Ovary (tissue), 3 donors: Measurements from ENCODE around the gene NR3C2.

Experiments used
- EP300 ChIP-seq: sonication (generic); formaldehyde crosslinking; IDR thresholded peaks from one replicate; pipeline ENCODE4 v1.6.1; 2017; ENCODE audit warnings: antibody characterized with exemption
- POLR2A ChIP-seq: fragments of 450-650 bp; IDR thresholded peaks from one replicate; pipeline ENCODE4 v1.6.1; 2017; ENCODE audit warnings: antibody characterized with exemption, mild to moderate bottlenecking, moderate library complexity
- TF ChIP-seq, protein P1 (sequence below), 3 donors: fragments of 450-650 bp in 2 of 3; fragments of 200-600 bp in 1 of 3; IDR thresholded peaks; one replicate each; pipeline versions ENCODE4 v1.5.1 to v1.8.0; 2016 to 2022; ENCODE audit warnings: antibody characterized with exemption in 3 of 3, mild to moderate bottlenecking in 1 of 3
- donor health status: DM: no; HTN: no; CAD: no.

DNA sequence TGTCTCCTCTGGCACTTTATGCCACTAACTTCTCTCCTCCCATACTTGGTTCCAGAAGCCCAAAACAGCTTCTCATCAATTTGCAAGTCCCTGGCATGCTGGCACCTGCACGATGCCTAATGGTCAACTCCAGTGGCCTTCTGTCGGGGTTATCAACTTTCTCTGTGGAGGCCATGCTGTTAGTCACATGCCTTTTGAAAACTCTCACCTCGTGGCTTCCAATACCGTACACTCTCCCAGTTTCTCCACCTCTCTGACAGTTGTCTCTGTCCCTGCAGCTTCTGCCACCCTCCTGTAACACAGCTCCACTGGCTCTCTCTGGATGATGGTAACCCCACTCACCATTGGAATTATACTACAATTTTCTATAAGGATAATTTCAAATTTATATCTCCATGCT is 324.0 kb downstream of the NR3C2 start:
- TF ChIP-seq, protein P1, sequence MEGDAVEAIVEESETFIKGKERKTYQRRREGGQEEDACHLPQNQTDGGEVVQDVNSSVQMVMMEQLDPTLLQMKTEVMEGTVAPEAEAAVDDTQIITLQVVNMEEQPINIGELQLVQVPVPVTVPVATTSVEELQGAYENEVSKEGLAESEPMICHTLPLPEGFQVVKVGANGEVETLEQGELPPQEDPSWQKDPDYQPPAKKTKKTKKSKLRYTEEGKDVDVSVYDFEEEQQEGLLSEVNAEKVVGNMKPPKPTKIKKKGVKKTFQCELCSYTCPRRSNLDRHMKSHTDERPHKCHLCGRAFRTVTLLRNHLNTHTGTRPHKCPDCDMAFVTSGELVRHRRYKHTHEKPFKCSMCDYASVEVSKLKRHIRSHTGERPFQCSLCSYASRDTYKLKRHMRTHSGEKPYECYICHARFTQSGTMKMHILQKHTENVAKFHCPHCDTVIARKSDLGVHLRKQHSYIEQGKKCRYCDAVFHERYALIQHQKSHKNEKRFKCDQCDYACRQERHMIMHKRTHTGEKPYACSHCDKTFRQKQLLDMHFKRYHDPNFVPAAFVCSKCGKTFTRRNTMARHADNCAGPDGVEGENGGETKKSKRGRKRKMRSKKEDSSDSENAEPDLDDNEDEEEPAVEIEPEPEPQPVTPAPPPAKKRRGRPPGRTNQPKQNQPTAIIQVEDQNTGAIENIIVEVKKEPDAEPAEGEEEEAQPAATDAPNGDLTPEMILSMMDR (IDR thresholded peaks at IDR 0.05), result no peak
- TF ChIP-seq POLR2A (no peak), EP300 (no peak)
